PC-3 (cell line): ENCODE data around the gene CERT1.

Source experiments
- EZH2 ChIP-seq: fragments of 300-600 bp; sonication (generic); IDR thresholded peaks from one replicate; pipeline ENCODE4 v1.6.1; 2017; ENCODE audit warnings: antibody characterized with exemption, mild to moderate bottlenecking, low read length; ENCODE audit not compliant: unreplicated experiment
- TF ChIP-seq, protein P1 (sequence below): fragments of 300-600 bp; sonication (generic); conservative IDR thresholded peaks from 2 replicates; pipeline ENCODE4 v1.5.1; 2017; ENCODE audit warnings: antibody characterized with exemption, low read depth, mild to moderate bottlenecking, low read length

DNA sequence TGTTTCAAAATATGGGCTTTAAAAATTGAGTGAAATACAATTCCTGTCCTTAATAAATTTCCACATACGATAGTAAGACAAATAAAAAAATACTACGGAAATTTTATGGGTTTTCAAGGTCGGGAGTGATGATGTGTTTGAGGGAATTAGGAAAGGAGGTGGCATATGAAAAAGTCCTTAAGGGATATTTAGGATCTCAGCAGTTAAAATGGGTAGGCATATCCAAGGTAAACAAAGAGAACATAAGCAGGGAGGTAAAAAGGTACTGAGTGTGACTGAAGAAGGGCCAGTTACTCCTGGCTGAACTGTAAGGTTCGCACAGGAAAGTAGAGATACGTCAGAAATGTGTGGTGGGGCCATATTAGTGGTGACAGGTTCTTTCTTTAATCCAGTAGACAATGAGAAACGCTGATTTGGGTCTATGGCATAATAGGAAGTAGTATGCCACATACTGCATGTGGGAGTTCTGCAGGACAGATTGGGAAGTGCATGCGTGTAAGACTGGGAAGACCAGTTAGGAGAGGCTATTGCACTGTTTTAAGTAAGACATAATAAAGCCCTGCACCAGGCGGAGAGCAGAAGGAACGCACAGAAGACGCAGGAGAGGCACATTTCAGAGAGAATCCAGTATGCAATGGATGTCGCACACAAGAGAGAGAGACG is 175.3 kb downstream of the CERT1 start:
- TF ChIP-seq, protein P1, sequence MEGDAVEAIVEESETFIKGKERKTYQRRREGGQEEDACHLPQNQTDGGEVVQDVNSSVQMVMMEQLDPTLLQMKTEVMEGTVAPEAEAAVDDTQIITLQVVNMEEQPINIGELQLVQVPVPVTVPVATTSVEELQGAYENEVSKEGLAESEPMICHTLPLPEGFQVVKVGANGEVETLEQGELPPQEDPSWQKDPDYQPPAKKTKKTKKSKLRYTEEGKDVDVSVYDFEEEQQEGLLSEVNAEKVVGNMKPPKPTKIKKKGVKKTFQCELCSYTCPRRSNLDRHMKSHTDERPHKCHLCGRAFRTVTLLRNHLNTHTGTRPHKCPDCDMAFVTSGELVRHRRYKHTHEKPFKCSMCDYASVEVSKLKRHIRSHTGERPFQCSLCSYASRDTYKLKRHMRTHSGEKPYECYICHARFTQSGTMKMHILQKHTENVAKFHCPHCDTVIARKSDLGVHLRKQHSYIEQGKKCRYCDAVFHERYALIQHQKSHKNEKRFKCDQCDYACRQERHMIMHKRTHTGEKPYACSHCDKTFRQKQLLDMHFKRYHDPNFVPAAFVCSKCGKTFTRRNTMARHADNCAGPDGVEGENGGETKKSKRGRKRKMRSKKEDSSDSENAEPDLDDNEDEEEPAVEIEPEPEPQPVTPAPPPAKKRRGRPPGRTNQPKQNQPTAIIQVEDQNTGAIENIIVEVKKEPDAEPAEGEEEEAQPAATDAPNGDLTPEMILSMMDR, result no peak; the same call in 1 of the 2 replicates
- TF ChIP-seq EZH2, result no peak
